Right atrium auricular region (tissue), 2 donors: Measurements from ENCODE around the gene CDH2. TPM values are rescaled to one million over a fixed set of nuclear protein-coding genes. Genes with fewer than 3 reads are reported as not detected.

Source experiments
- DNase-seq: peaks from one replicate; pipeline ENCODE4 v3.0.0-alpha.2; 2019; ENCODE audit warnings: low spot score
- H3K27ac ChIP-seq, 2 donors: fragments of 200-600 bp; sonication (generic); 1 replicate in 1 of 2; 2 replicates in 1 of 2; pipeline ENCODE4 v1.5.1; 2016 to 2019
- H3K27me3 ChIP-seq, 2 donors: fragments of 200-600 bp; sonication (generic); one replicate each; pipeline versions ENCODE4 v1.5.1 to v1.6.0; 2017 to 2019
- H3K36me3 ChIP-seq: fragments of 200-600 bp; sonication (generic); one replicate; pipeline ENCODE4 v1.5.1; 2016
- H3K4me1 ChIP-seq, 2 donors: fragments of 200-600 bp; sonication (generic); one replicate each; pipeline versions ENCODE4 v1.5.1 to v1.6.0; 2017 to 2019
- H3K4me3 ChIP-seq, 2 donors: fragments of 200-600 bp; sonication (generic); 1 replicate in 1 of 2; 2 replicates in 1 of 2; pipeline ENCODE4 v1.5.1; 2017 to 2019; ENCODE audit warnings: mild to moderate bottlenecking in 1 of 2, moderate library complexity in 1 of 2
- H3K9me3 ChIP-seq, 2 donors: fragments of 200-600 bp; sonication (generic); one replicate each; pipeline ENCODE4 v1.5.1; 2019
- total RNA-seq, 2 donors: library from RNA; depleted of rRNA; stranded (reverse); fragments of >200 nt; gene quantifications; one replicate each; pipeline ENCODE4 v1.1.0, GENCODE V29; 2016
- TF ChIP-seq, protein P1 (sequence below), 2 donors: fragments of 200-600 bp; sonication (generic); IDR thresholded peaks; one replicate each; pipeline ENCODE4 v1.5.1; 2019; ENCODE audit warnings: antibody characterized with exemption in 2 of 2

CDH2 gene
- total RNA-seq, 2 donors from 2014 or later = 205 to 269 TPM

DNA sequence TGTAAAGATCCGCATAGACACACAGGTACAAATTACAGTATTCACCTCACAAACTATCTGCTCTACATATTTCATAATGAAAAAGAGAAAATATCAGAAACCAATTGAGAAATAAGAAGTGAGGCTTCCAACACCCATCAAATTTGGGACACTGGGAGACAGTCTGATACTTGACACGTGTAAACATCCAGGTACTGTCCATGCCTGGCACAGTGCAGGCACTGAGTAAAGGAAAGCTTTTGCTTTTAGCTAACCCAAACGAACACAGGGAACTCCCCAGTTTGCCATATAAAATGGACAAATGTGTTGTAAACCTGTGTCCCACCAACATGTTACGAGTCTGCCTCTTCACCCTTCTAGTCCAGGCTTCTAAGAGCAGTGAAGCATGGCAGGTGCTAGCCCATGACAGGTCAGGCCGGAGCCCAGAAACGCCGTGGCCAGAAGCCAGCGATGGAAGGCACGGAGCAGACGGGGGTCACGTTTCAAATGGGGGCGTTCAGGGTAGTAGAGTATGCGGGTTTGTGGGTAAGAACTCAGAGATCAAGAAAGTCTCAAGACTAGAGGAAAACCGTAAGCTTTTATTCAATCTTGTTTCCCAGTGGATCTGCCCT, 27.0 kb downstream of the CDH2 start:
- H3K27ac ChIP-seq = peak overlapping the region; percentile 3 to 43
- no peak overlapping the region for H3K4me3 ChIP-seq
- peaks cover 4% of the 10 kb centered on the region for H3K36me3 ChIP-seq
- TF ChIP-seq, protein P1, sequence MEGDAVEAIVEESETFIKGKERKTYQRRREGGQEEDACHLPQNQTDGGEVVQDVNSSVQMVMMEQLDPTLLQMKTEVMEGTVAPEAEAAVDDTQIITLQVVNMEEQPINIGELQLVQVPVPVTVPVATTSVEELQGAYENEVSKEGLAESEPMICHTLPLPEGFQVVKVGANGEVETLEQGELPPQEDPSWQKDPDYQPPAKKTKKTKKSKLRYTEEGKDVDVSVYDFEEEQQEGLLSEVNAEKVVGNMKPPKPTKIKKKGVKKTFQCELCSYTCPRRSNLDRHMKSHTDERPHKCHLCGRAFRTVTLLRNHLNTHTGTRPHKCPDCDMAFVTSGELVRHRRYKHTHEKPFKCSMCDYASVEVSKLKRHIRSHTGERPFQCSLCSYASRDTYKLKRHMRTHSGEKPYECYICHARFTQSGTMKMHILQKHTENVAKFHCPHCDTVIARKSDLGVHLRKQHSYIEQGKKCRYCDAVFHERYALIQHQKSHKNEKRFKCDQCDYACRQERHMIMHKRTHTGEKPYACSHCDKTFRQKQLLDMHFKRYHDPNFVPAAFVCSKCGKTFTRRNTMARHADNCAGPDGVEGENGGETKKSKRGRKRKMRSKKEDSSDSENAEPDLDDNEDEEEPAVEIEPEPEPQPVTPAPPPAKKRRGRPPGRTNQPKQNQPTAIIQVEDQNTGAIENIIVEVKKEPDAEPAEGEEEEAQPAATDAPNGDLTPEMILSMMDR (IDR thresholded peaks at IDR 0.05) = no peak
- no peaks in the 10 kb centered on the region for H3K27me3 ChIP-seq
- DNase-seq = no peak
- H3K4me1 ChIP-seq = peaks cover 0 to 40% of the 10 kb centered on the region in 2 donors
- no peaks in the 10 kb centered on the region for H3K9me3 ChIP-seq

DNA sequence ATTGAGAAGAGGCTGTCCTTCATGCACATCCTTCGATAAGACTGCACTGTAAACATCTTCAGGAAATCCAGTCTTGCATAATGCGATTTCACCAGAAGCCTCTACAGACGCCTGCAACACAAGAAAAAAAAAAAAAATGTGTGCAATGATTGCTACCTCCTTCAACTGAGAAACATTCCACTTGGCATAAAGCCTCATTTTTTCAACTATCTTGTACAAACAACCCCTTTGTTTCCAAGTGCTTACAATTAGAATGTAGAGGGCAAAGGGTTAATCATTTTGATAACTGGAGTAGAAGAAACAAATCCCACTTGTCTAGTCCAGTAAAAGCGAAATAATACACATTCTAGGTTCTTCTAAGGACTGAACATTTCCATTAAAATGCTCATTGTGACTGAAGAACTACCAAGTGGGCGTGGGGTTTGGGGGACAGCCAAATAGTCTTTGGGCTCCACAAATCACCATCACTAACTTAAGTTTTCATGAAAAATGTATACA, 29.2 kb downstream of the CDH2 start:
- no peak for DNase-seq
- no peak overlapping the region for H3K4me3 ChIP-seq
- no peaks in the 10 kb centered on the region for H3K9me3 ChIP-seq
- peak overlapping the region in 1 of 2 donors; percentile 46 for H3K27ac ChIP-seq
- H3K27me3 ChIP-seq = no peaks in the 10 kb centered on the region
- peaks cover 4% of the 10 kb centered on the region for H3K36me3 ChIP-seq
- TF ChIP-seq, protein P1 (IDR thresholded peaks at IDR 0.05) = no peak
- peaks cover 0 to 24% of the 10 kb centered on the region in 2 donors for H3K4me1 ChIP-seq

DNA sequence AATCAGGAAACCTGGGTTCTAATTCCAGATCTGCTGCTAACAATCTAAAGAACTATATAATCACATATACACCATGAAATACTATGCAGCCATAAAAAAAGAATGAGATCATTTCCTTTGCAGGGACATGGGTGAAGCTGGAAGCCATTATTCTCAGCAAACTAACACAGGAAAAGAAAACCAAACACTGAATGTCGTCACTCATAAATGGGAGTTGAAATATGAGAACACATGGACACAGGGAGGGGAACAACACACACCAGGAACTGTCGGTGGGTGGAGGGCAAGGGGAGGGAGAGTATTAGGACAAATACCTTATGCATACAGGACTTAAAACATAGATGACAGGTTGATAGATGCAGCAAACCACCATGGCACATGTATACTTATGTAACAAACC, 33.2 kb downstream of the CDH2 start:
- TF ChIP-seq, protein P1 (IDR thresholded peaks at IDR 0.05) = no peak
- H3K9me3 ChIP-seq = no peaks in the 10 kb centered on the region
- H3K27me3 ChIP-seq = no peaks in the 10 kb centered on the region
- no peaks in the 10 kb centered on the region for H3K4me1 ChIP-seq
- peaks cover 4% of the 10 kb centered on the region for H3K36me3 ChIP-seq
- DNase-seq = no peak
- no peak overlapping the region for H3K27ac ChIP-seq
- no peak overlapping the region for H3K4me3 ChIP-seq

DNA sequence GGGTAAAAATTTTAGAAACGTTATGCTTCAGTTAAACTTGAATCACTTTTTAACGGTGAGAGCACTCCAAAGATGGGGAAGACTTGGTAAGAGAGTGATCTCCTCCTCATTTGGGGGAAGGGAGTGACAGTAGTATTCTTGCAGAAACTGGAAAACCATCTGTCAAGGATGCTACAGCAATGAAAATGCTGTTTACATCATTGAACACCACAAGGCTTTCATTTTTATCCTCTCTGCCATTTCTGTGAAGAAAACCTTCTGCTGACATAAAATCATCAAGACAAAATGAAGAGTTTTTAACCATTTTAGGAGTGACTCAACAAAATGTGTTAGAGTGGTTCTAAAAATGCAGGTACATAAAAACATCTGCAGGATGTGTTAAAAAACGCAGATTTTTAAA, 38.1 kb downstream of the CDH2 start:
- Histone ChIP-seq H3K27ac (no peak overlapping the region), H3K4me1 (peaks cover 0 to 7% of the 10 kb centered on the region in 2 donors)
- TF ChIP-seq, protein P1 (IDR thresholded peaks at IDR 0.05) = no peak

DNA sequence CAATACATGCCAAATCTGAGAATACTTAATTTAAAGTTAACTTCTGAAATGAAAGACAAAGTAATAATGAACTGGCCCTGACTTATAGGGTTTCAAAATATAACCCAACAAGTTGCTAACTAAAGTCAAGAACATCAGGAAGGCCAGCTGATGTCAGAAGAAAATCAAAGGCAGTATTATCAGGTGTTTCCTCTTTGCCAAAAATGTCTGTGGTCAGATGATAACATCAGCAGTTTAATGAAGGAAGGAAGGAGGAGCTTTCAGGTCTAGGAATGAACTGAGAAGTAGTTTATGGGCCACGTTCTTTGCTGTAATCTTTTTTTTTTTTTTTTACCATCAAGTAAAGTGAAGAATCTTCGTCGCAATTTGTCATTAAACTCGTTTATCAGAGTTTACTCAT, 40.9 kb downstream of the CDH2 start:
- Histone ChIP-seq H3K36me3 (no peaks in the 10 kb centered on the region), H3K4me3 (no peak overlapping the region), H3K27me3 (no peaks in the 10 kb centered on the region), H3K27ac (no peak overlapping the region), H3K9me3 (no peaks in the 10 kb centered on the region), H3K4me1 (peaks cover 0 to 14% of the 10 kb centered on the region in 2 donors)
- DNase-seq = no peak
- TF ChIP-seq, protein P1 (IDR thresholded peaks at IDR 0.05) = no peak

More for the DNA sequence above, 38.1 kb downstream of the CDH2 start:
- H3K36me3 ChIP-seq = no peaks in the 10 kb centered on the region
- no peaks in the 10 kb centered on the region for H3K27me3 ChIP-seq
- no peak for DNase-seq
- H3K9me3 ChIP-seq = no peaks in the 10 kb centered on the region
- no peak overlapping the region for H3K4me3 ChIP-seq

DNA sequence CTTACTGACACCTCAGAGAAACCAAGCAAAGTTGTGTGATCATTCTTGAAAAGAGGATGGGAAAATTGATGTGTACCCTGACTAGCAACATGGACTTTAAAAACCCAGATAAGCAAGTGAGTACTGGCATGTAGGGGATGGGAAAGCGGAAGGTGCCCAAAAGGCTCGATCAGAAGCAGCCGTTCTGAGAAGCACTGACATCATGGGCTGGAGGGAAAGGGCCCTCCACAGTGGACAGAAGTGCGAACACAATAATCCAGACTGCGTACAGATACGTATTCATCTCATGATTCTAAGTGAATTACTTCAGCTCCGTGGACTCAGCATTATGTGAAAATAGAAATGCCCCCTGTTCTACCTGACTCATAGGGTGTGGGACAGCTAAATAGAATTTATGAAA, 42.2 kb downstream of the CDH2 start:
- no peak for DNase-seq
- Histone ChIP-seq H3K4me3 (no peak overlapping the region), H3K36me3 (no peaks in the 10 kb centered on the region), H3K27me3 (no peaks in the 10 kb centered on the region), H3K27ac (peak overlapping the region; percentile 13 to 72), H3K9me3 (no peaks in the 10 kb centered on the region), H3K4me1 (peaks cover 0 to 26% of the 10 kb centered on the region in 2 donors)
- TF ChIP-seq, protein P1 (IDR thresholded peaks at IDR 0.05) = no peak
